Endothelial cell of umbilical vein (primary cell): ENCODE measurements around the gene EPB41L2. TPM values are rescaled to one million over a fixed set of nuclear protein-coding genes. Genes with fewer than 3 reads are reported as not detected.

Experiments
- BruUV-seq: library from RNA; stranded (reverse); fragments of 400-500 nt; replicated peaks from 2 replicates; lab custom pipeline; 2021; lab: Mats Ljungman, UMichigan
- CTCF ChIA-PET: fragments of 300-600, 350-600 bp; sonication (Branson Sonifier 250); formaldehyde crosslinking; loops from one replicate; lab custom pipeline; 2021; ENCODE audit warnings: antibody characterized with exemption, inconsistent platforms; lab: Charles Lee
- POLR2A ChIA-PET: fragments of 300-600, 350-600 bp; sonication (Branson Sonifier 250); formaldehyde crosslinking; loops from one replicate; lab custom pipeline; 2021; ENCODE audit warnings: antibody characterized with exemption, inconsistent platforms; lab: Charles Lee
- DNase-seq: peaks from one replicate; pipeline ENCODE4 v3.0.0-alpha.2; 2011; ENCODE audit warnings: low read depth, low spot score
- FAIRE-seq: peaks from 2 replicates; lab custom pipeline; 2011; peaks lifted over from hg19 to GRCh38; lab: Jason Lieb, UNC
- H2AFZ ChIP-seq: 2 replicates; pipeline ENCODE4 v1.6.0; 2012; ENCODE audit warnings: low read depth, low read length, control low read depth, inconsistent platforms
- H3K27ac ChIP-seq: 2 replicates; pipeline ENCODE4 v1.5.1; 2011; ENCODE audit warnings: low read depth, mild to moderate bottlenecking, control low read depth, low read length, moderate library complexity; ENCODE audit not compliant: insufficient read depth
- H3K27me3 ChIP-seq, 2 experiments: 2 replicates each; pipeline versions ENCODE4 v1.6.0 to v1.6.1; 2011; ENCODE audit warnings: low read length in 2 of 2, mixed read lengths in 1 of 2; ENCODE audit not compliant: control insufficient read depth in 2 of 2, insufficient read depth in 2 of 2
- H3K36me3 ChIP-seq, 2 experiments: 2 replicates in 1 of 2; 3 replicates in 1 of 2; pipeline ENCODE4 v1.5.1; 2011; ENCODE audit warnings: low read length in 2 of 2, mild to moderate bottlenecking in 1 of 2, moderate library complexity in 1 of 2; ENCODE audit not compliant: control insufficient read depth in 2 of 2, insufficient read depth in 2 of 2; ENCODE audit errors: extremely low read depth in 1 of 2
- H3K4me1 ChIP-seq: 3 replicates; pipeline ENCODE4 v1.5.1; 2011; ENCODE audit warnings: mild to moderate bottlenecking, low read length; ENCODE audit not compliant: control insufficient read depth, insufficient read depth; ENCODE audit errors: extremely low read depth
- H3K4me2 ChIP-seq: 2 replicates; pipeline ENCODE4 v1.6.1; 2011; ENCODE audit warnings: low read length, control low read depth, mixed read lengths; ENCODE audit not compliant: insufficient read depth
- H3K4me3 ChIP-seq, 3 experiments: fragments of 200-600 bp in 1 of 3; sonication (generic), shearing (Covaris generic) in 1 of 3; replicated peaks in 1 of 3; 2 replicates each; pipeline ENCODE4 v1.5.1; 2011 to 2016; ENCODE audit warnings: control low read depth in 3 of 3, low read length in 3 of 3, mild to moderate bottlenecking in 2 of 3, inconsistent platforms in 1 of 3, low read depth in 1 of 3, moderate library complexity in 1 of 3; ENCODE audit not compliant: insufficient read depth in 1 of 3
- H3K79me2 ChIP-seq: 2 replicates; pipeline ENCODE4 v1.6.0; 2012; ENCODE audit warnings: low read length, inconsistent platforms; ENCODE audit not compliant: control insufficient read depth, insufficient read depth
- H3K9ac ChIP-seq: replicated peaks from 2 replicates; pipeline ENCODE3; 2011; ENCODE audit warnings: low read length, control low read depth; ENCODE audit not compliant: insufficient read depth; ENCODE audit errors: extremely low read depth
- H3K9me1 ChIP-seq: replicated peaks from 3 replicates; pipeline ENCODE4 v1.6.0; 2011; ENCODE audit warnings: mild to moderate bottlenecking, low read length; ENCODE audit not compliant: control insufficient read depth, insufficient read depth; ENCODE audit errors: extremely low read depth
- H3K9me3 ChIP-seq: replicated peaks from 2 replicates; pipeline ENCODE4 v1.5.1; 2012; ENCODE audit warnings: low read length, inconsistent platforms; ENCODE audit not compliant: control insufficient read depth, insufficient read depth
- H4K20me1 ChIP-seq: replicated peaks from 2 replicates; pipeline ENCODE3; 2011; ENCODE audit warnings: mild to moderate bottlenecking, low read length; ENCODE audit not compliant: control insufficient read depth, insufficient read depth; ENCODE audit errors: extremely low read depth
- EZH2 ChIP-seq: IDR thresholded peaks from 2 replicates; pipeline ENCODE4 v1.6.1; 2012; ENCODE audit warnings: borderline replicate concordance, low read depth, mild to moderate bottlenecking, moderate library complexity, low read length, inconsistent platforms; ENCODE audit not compliant: severe bottlenecking
- FOS ChIP-seq: IDR thresholded peaks from 2 replicates; pipeline ENCODE4 v1.6.1; 2011; ENCODE audit warnings: mild to moderate bottlenecking, low read length, moderate library complexity, borderline replicate concordance; ENCODE audit not compliant: insufficient read depth
- GATA2 ChIP-seq: IDR thresholded peaks from 2 replicates; pipeline ENCODE4 v1.7.0; 2011; ENCODE audit warnings: low read depth, mild to moderate bottlenecking, moderate library complexity, mixed read lengths, low read length; ENCODE audit not compliant: insufficient read length, insufficient read depth
- JUN ChIP-seq: IDR thresholded peaks from 2 replicates; pipeline ENCODE4 v1.6.1; 2011; ENCODE audit warnings: borderline replicate concordance, low read depth; ENCODE audit not compliant: insufficient read length, insufficient read depth
- MYC ChIP-seq: IDR thresholded peaks from one replicate; pipeline ENCODE4 v1.6.1; 2011; ENCODE audit warnings: mild to moderate bottlenecking, low read depth, low read length
- POLR2A ChIP-seq: IDR thresholded peaks from 2 replicates; pipeline ENCODE4 v1.6.1; 2012; ENCODE audit warnings: low read depth, mild to moderate bottlenecking, control low read depth, low read length
- POLR2AphosphoS5 ChIP-seq: IDR thresholded peaks from 2 replicates; pipeline ENCODE4 v1.6.1; 2012; ENCODE audit warnings: low read depth, mild to moderate bottlenecking, control low read depth, low read length, moderate library complexity; ENCODE audit not compliant: insufficient read depth
- dilution Hi-C: fragments of 300-500 bp; cut with MboI; formaldehyde crosslinking; loops from one replicate; pipeline ENCODE4 v1.15.0; 2019; ENCODE audit warnings: low sequenced_read_pairs; ENCODE audit not compliant: extremely low pct_ligation_motif_present
- intact Hi-C: fragments of 100-400 bp; cut with micrococcal nuclease; formaldehyde crosslinking; loops from one replicate; pipeline ENCODE4 v1.10.0; 2022
- polyA plus RNA-seq, 4 experiments: library from polyadenylated mRNA; depleted of rRNA in 3 of 4; stranded (reverse) in 3 of 4; unstranded in 1 of 4; fragments of >200 nt; gene quantifications; 2 replicates each; pipeline versions ENCODE4 v1.2.1 to v1.2.3, GENCODE V29; 2011 to 2012; ENCODE audit warnings: missing spikeins in 1 of 4
- total RNA-seq: library from RNA; stranded (reverse); gene quantifications from 2 replicates; pipeline ENCODE4 v1.2.3, GENCODE V29; 2021
- TF ChIP-seq, protein P1 (sequence below): IDR thresholded peaks from 2 replicates; pipeline ENCODE4 v1.6.1; 2011; ENCODE audit not compliant: insufficient read depth, insufficient read length
- TF ChIP-seq, protein P2 (sequence below), 2 donors: IDR thresholded peaks; 1 replicate in 1 of 2; 2 replicates in 1 of 2; pipeline ENCODE4 v1.5.1; 2011; ENCODE audit warnings: low read length in 2 of 2, mild to moderate bottlenecking in 2 of 2, moderate library complexity in 2 of 2, control low read depth in 1 of 2, inconsistent platforms in 1 of 2, low read depth in 1 of 2; ENCODE audit not compliant: insufficient read depth in 1 of 2; ENCODE audit errors: extremely low read depth in 1 of 2

EPB41L2 gene
- total and polyA plus RNA-seq, 2 donors (not counting 3 experiments of a cell fraction or from before 2014, with no cell fraction given): 26.5 to 87.7 TPM

GRCh38 chr6:130962966-130963365 lies 100.1 kb downstream of the EPB41L2 start:
- DNase-seq: no peak
- no peaks in the 10 kb centered on the region for H3K27me3 ChIP-seq
- CTCF ChIA-PET: no interaction called here

DNA sequence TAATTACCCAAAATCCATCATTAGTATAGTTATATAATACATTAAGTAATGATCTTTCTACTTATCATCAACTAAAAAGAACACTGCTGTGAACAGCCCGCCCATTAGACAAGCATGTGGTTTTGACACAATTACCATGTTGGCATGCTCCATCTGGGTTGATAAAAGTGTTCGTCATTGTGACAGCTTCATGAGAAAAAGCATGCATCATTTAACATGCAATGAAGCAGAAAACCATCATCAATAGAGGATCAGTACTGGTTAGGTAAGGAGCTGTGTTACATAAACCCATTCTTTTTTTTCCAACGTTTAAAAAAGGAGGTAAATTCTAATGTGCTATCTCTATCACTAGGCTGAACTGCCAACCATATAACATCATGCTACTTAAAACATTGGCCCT lies 101.9 kb downstream of the EPB41L2 start:
- dilution Hi-C loops: no loop called here
- intact Hi-C loops: no loop called here
- no peaks in the 10 kb centered on the region for H3K36me3 ChIP-seq

More at GRCh38 chr6:130962966-130963365, 100.1 kb downstream of the EPB41L2 start:
- Histone ChIP-seq H3K9me3 (no peaks in the 10 kb centered on the region), H3K9me1 (no peaks in the 10 kb centered on the region), H2AFZ (no peak overlapping the region), H3K27ac (no peak overlapping the region), H3K4me3 (no peak overlapping the region), H3K4me2 (no peak overlapping the region), H3K36me3 (no peaks in the 10 kb centered on the region), H3K9ac (no peak overlapping the region), H4K20me1 (no peaks in the 10 kb centered on the region), H3K79me2 (peaks cover 68% of the 10 kb centered on the region), H3K4me1 (peaks cover 19% of the 10 kb centered on the region)
- dilution Hi-C loops (no loop called here), intact Hi-C loops (no loop called here)
- FAIRE-seq: no peak
- POLR2A ChIA-PET: no interaction called here
- no TSS peak for BruUV-seq
- TF ChIP-seq JUN: no peak

More for the DNA sequence above, 101.9 kb downstream of the EPB41L2 start:
- no peak for TF ChIP-seq POLR2A
- no peak for TF ChIP-seq FOS
- TF ChIP-seq, protein P1, sequence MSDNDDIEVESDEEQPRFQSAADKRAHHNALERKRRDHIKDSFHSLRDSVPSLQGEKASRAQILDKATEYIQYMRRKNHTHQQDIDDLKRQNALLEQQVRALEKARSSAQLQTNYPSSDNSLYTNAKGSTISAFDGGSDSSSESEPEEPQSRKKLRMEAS: no peak
- TF ChIP-seq, protein P2, sequence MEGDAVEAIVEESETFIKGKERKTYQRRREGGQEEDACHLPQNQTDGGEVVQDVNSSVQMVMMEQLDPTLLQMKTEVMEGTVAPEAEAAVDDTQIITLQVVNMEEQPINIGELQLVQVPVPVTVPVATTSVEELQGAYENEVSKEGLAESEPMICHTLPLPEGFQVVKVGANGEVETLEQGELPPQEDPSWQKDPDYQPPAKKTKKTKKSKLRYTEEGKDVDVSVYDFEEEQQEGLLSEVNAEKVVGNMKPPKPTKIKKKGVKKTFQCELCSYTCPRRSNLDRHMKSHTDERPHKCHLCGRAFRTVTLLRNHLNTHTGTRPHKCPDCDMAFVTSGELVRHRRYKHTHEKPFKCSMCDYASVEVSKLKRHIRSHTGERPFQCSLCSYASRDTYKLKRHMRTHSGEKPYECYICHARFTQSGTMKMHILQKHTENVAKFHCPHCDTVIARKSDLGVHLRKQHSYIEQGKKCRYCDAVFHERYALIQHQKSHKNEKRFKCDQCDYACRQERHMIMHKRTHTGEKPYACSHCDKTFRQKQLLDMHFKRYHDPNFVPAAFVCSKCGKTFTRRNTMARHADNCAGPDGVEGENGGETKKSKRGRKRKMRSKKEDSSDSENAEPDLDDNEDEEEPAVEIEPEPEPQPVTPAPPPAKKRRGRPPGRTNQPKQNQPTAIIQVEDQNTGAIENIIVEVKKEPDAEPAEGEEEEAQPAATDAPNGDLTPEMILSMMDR (IDR thresholded peaks at IDR 0.05; ENCODE audit: extremely low read depth in 1 of 2, insufficient read depth in 1 of 2, low read depth in 1 of 2, low read length in 2 of 2): no peak
- no peak for TF ChIP-seq POLR2AphosphoS5
- no peak for TF ChIP-seq JUN
- TF ChIP-seq MYC: no peak
- TF ChIP-seq EZH2: no peak
- TF ChIP-seq GATA2: no peak
- no peak overlapping the region for H3K9ac ChIP-seq
- no peak for FAIRE-seq
- H2AFZ ChIP-seq: no peak overlapping the region
- peaks cover 54% of the 10 kb centered on the region for H3K79me2 ChIP-seq
- H3K27ac ChIP-seq: no peak overlapping the region
- no peak overlapping the region for H3K4me3 ChIP-seq
- no peaks in the 10 kb centered on the region for H3K9me3 ChIP-seq
- H3K9me1 ChIP-seq: no peaks in the 10 kb centered on the region
- no peaks in the 10 kb centered on the region for H4K20me1 ChIP-seq
- H3K27me3 ChIP-seq: no peaks in the 10 kb centered on the region
- no peak overlapping the region for H3K4me2 ChIP-seq
- BruUV-seq: no TSS peak
- no peak for DNase-seq
- H3K4me1 ChIP-seq: peaks cover 9% of the 10 kb centered on the region
- CTCF ChIA-PET: interaction anchor here (1.0 kb wide), 2 partner anchors 58 to 156 kb away, joined by 3 read pairs; no protein-coding TSS in a partner anchor
- POLR2A ChIA-PET: no interaction called here
